Bone marrow (tissue), 2 donors: Measurements from ENCODE around the gene CDCA5.

Experiments used
- DNase-seq, 2 donors: peaks; one replicate each; lab custom pipeline; 2025; lab: John Stamatoyannopoulos, UW

Gene CDCA5

DNA sequence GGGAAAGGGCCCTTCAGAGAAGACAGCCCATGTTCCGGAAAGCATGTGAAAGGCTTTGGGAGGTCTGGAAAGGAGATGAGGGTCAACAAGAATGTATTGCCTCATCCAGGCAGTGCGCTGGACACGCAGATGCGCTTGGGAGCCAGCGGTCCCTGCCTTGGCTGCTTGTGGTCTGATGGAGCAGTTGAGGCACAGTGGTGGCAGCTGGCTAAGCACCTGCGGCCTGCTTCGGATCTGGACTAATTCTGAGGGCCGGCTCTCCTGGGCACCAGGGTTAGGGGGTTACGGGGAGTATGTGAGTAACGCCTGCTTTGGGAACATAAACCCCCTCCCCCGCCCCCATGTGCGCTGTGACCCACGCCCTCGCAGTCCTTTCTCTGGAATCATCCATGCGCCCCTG, 23.2 kb upstream of the CDCA5 start:
- DNase-seq: no peak

DNA sequence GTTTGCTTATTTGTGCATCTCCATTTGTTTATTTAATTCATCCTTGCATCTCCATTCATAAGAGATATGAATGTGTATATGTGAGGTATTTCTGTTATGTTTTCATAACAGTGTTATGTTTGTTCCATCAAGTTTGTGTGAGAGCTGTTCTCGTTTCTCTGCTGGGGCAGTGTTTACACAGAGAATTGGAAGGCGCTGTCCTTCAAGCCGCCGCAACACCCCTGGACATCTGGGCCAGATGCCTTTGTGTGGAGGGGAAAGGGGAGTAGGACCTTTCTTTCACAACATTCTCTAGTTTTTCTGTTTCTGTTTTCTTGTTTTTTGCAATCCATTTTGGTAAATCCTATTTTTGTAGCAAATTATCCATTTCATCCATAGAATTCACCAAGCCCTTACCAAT, 20.8 kb upstream of the CDCA5 start:
- DNase-seq: no peak

DNA sequence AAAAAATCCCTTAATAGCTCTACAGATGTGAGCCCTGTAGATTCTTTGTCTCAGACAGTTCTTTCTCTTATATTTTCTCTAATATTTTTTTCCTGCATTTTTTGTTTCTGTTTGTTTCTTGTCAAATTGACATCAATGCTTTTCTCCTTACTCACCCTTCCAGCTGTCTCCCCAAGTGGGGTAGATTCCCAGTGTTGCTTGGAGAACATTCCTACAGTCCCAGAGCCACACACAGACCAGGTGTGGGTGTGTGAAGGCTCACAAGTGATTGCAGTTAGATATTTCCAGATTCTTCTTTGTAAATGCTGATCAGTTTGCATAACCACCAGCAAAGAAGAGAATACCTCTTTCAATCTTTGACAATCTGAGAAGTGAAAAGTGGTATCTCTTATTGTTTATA, 19.6 kb upstream of the CDCA5 start:
- no peak for DNase-seq

DNA sequence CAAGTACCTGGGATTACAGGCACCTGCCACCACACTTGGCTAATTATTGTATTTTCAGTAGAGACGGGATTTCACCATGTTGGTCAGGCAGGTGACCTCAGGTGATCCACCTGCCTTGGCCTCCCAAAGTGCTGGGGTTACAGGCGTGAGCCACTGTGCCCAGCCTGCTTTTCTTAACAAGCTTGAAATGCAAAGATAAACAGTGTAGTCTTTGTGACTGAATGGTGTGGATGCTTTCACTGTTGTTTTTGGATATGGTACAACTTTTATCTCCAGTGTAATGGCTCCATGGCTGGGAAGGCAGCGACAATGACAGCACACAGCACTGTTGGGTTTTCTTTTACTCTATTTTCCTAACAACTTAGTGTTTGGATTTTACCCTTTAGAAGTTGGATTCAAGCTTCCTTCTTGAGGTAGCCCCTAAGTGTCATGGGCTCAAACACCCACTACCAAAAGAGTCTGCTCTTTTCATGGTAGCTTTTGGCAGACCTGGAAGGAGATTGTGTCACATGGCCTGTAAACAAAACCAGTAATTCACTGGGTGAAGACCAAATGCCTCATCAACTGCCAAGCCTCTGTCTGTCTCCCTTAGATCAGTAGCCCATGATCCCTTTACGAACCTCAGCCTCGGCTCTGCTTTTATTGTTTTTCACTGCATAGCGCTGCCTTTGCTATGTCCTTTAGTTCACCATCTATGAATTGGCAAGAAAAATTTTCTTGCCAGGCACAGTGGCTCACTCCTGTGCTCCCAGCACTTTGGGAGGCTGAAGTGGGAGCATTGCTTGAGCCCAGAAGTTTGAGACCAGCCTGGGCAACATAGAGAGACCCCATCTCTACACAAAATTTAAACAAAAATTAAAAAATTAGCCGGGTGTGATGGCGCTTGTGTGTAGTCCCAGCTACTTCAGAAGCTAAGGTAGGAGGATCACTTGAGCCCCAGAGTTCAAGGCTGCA, 18.6 kb upstream of the CDCA5 start:
- no peak for DNase-seq

DNA sequence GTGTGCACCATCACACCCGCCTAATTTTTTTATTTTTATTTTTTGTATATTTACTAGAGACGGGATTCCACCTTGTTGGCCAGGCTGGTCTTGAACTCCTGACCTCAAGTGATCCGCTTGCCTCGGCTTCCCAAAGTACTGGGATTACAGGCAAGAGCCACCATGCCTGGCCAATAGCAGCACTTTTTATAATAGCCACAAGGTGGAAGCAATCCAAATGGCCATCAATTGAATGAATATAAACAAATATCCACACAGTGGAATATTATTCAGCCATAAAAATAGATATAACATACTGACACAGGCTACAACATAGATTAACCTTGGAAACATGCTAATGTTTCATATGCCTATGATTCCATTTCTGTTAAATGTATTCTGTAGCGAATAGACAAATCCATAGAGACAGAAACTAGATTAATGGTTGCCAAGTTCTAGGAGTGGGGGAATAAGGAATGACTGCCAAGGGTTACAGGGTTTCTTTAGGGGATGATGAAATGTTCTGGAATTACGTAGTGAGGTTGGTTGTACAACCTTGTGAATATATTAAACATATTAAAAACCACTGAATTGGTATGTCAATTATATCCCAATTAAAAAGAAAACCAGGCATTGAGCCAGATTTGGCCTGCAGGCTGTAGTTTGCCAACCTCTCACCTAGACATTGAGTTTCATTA, 17.0 kb upstream of the CDCA5 start:
- no peak for DNase-seq

DNA sequence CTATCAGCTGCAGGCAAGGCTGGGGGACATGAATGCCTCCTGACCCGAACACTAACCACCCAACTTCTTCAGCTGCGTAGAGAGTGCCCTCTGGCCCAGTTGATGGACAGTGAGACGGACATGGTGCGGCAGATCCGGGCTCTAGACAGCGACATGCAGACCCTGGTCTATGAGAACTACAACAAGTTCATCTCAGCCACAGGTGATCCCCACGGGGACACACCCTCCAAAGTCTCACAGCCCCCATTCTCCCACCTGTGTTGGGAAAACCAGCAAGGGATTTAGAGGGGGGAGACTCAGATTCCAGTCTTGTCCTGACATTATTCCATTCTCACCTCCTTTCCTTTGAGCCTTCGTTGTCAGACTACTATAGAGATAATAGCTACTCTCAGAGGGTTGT, 13.1 kb upstream of the CDCA5 start:
- no peak for DNase-seq

DNA sequence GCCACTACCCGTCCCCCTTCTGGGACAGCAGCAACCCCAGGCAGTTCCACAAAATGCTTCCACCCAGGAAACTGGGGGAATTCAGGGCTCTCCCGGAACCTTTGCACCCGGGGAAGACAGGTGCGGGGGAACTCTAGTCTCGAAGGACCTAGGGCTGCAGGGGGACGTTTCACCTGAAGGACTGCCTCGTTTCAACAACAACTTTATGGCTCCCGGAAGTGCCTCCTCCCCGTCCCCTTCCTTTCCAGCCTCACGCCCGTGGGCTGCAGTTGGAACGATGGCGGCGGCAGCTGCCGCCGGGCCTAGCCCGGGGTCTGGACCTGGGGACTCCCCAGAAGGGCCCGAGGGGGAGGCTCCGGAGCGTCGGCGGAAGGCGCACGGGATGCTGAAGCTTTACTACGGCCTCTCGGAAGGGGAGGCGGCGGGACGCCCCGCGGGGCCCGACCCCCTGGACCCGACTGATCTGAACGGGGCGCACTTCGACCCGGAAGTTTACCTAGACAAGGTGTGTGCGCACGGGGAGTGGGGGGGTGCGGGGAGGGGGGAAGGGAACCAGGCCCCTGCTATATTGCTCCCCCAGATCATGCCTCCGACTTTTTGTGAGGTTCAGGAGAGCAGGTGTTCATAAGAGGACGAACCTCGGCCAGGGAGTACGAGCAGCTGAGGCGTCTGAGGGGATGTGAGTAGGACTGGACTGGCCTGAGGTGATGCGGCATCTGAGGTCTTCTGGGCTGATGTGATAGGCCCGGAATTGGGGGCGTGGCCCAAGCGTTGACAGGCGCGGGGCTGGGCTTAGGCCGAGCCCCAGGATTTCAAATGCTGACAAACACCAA, 12.3 kb upstream of the CDCA5 start, which contains the start of gene VPS51:
Gene VPS51 (plus strand): TSS at position 241 of the 833 bp plus-strand sequence. CDS start 37 bp downstream, at position 278.
- peak; percentile 53 to 84 for DNase-seq

DNA sequence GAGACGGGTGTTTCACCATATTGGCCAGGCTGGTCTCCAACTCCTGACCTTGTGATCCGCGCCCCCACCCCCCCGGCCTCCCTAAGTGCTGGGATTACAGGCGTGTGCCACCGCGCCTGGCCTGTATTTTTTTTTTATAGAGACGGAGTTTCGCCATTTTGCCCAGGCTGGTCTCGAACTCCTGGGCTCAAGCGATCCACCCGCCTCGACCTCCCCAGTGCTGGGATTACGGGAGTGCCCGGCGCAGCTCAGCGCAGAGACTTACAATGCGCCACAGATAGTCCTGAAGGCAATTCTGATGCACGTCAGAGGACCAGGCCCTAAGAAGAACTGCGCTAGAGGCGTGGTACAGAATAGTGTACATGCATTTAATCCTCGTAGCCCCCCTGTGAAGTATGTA, 11.6 kb upstream of the CDCA5 start:
- no peak for DNase-seq

DNA sequence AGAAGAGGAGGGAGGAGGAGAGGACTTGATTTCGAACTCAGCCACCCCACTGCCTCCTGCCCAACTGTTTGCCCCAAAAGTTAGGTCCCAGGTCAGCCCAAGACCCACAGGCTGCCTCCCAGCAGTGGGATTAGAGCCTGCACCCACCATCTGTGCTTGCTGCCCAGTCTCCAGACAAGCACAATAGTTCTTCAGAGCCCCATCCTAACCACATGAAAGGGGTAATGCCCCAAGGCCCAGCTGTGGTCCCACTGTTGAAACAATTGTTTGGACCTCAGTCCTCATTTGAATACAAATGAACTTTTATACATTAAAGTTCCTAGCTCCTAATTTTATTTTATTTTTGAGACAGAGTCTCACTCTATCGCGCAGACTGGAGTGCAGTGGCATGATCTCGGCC, 6.8 kb upstream of the CDCA5 start:
- no peak for DNase-seq

DNA sequence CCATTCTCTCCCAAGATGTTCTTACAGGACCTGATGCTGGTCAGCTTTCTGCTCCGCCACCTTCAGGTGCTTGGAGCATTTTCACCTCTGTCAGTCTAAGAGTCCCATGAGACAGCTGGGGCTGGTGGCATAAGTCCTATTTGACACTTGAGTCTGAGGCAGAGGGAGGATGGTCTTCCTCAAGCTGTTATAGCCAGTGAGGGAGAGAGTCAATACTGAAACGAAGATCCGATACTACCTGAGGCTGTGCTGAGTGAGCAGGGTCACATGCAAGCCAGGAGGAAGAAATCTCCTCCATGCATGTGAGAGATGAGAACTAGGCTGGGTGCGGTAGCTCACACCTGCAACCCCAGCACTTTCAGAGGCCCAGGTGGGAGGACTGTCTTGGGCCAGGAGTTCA, 5.8 kb upstream of the CDCA5 start:
- DNase-seq: no peak

DNA sequence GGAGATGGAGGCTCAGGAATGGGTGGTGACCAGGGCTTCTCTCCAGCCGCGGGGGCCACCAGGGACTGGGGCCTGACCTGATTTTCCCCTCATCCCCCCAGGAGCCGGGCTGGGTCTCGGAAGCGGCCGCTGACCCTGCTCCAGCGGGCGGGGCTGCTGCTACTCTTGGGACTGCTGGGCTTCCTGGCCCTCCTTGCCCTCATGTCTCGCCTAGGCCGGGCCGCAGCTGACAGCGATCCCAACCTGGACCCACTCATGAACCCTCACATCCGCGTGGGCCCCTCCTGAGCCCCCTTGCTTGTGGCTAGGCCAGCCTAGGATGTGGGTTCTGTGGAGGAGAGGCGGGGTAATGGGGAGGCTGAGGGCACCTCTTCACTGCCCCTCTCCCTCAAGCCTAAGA, 4.0 kb upstream of the CDCA5 start:
- no peak for DNase-seq

DNA sequence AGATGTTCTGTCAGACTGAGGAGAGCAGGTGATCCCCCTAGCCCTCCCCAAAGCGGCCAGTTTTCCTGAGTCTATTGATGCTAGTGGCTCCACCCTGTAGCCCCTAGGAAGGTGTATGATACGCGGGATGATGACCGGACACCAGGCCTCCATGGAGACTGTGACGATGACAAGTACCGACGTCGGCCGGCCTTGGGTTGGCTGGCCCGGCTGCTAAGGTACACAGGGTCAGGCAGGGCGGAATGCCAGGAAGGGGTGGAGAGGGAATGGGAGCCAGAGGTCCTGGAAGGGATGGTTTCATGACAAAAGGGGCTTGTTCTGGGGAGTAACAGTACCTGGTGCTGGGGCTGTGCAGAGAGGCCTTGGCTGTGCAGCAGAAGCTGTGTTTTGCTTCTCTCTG, 3.4 kb upstream of the CDCA5 start:
- DNase-seq: no peak

DNA sequence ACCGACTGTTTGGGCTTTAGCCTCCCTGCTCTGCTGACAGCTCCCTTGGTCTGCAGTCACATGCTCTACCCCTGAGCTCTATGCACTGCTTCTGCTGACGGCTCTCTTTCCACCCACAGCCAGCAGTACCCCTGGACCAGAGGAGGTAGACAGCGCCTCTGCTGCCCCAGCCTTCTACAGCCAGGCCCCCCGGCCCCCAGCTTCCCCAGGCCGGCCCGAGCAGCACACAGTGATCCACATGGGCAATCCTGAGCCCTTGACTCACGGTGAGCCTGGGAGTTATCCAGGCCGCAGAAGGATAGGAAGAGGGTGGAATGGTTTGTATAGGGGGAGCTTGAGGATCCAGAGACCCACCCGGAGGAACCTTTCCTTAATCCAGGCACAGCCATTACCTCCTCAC, 3.0 kb upstream of the CDCA5 start:
- no peak for DNase-seq

DNA sequence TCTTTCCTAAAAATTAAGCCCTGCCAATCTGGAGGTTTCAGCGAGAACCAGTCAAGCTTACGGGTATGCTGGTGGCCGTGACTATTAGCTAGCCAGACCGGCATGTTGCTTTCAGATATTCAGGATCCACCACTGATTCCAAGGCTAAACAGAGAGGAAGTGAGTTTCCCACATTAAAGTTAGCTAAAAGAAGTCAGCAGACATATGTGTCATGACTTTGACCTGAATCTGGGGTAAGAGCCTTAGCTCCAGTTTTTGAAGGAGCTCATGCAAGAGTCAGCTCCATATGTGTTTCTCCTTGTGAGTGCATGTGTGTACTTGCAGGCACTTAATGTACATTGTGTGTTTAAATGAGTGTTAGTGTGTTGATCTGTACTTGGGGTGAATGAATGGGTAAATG, 1.6 kb upstream of the CDCA5 start:
- DNase-seq: no peak

DNA sequence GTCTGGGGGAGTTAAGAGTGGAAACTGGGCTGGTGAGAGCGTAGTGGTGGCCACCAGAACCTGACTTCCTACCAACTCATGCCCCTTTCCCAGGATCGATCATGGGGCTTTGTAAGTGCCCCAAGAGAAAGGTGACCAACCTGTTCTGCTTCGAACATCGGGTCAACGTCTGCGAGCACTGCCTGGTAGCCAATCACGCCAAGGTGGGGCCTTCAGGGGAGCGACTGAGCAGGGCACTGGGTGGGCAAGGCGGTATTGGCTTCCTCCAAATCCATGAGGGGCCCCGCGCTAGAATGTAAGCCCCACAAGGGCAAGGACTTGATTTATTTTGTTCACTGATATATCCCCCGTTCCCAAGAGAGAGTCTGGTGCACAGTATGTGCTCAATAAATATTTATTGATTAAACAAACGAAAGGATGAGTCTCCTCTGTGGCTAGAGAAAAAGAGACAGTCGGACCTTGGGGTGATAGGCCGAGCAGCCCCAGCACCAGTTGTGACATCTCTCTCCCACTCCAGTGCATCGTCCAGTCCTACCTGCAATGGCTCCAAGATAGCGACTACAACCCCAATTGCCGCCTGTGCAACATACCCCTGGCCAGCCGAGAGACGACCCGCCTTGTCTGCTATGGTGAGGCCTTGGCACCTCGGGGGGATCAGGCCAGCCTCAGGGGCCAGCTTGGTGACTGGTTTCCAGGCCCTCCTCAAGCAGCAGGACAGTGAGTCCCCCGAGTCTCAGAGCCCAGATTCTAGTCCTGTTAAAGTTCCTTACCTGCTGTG, 947 bp upstream of the CDCA5 start:
- DNase-seq: no peak

DNA sequence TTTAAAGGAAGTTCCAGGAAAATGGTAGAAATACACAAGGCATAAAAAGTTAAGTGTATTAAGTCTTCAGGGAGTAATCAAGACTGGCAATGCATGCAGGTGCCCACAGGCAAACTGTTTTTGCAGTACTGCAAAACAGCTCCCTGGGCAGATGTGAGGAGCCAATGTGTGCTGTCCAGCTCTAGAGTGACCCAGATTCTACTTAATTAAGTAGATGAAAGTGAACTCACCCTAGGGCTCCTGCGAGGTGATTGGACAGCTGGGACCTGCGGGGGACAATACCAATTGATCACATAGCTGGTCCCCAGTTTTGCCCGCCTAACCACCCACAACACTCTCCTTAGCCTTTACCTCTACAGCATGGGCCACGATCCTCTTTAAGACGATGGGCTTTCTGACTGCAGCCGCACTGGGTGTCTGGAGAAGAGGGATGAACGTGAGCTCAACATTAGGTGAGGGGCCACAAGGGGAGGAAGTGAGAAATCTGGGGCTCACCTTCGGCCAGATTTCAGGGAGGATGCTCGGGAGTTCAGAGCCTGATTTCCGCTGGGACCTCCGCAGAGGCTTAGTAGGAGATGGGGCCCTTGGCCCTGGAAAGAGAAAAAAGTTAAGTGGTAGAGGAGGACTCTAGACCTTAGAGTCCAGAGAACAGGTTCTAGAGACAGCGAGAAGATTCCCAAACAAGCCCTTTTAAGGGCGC, 556 bp downstream of the CDCA5 start:
- no peak for DNase-seq

DNA sequence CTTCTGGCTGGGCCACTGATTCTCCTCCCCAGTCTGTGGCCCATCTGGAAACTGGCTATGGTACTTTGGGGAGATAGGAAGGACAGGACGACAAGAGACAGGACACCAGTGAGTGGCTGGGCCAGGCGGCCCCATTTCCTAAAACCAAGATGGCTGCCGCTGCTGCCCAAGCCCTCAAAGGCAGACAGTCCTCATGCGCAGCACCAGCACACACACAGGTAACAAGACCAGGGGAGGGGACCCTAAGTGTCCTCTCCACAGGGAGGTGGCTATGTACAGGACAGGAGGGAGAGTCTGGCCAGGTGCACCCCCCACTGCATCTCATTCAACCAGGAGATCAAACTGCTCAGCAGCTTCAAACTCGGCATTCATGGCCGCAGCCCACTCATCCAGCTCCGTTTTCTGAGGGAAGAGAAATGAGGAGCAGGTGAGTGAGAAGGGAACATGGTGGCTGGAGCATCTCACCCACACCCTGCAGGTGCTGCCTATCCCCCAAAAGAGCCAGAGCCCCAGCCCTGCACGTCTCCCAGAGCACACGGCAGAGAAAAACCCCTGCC, 5.0 kb downstream of the CDCA5 start:
- no peak for DNase-seq

DNA sequence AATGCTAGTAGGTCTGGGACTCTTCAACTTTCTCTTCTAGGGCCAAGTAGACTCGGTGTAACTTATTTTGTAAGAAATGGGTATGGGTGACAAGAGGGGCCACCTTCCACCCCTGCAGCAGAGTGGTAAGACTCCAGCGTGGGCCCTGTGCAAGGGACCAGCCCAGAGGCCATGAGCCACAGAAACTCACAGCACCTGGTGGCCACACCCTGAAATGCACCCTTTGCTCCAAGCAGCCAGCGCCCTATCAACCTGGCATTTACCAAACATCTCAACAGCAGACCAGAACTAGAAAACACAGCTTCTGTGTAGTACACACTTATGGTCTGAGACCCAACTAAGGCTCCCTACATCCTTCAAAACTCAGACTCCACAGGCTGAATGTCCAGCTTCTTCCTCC, 5.7 kb downstream of the CDCA5 start:
- peak in 1 of 2 donors; percentile 24 for DNase-seq

DNA sequence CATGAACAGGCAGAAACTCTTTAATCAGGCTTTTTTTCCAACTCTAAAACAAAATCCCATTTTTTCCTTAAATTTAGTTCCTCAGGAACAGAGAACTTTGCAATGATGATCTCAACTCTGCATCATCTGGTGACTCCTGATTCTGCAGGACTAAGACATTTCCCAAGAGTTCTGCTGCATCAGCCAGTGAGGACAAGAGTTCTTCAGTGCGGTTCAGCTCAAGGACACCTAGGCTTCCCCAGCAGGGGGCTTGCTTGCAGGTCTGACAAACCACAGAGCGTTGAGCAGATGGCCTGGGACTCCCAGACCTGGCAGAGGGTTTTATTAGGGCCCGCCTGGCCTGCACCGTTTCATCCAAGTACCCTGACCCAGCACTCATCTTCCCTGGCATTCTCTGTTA, 6.4 kb downstream of the CDCA5 start:
- no peak for DNase-seq

DNA sequence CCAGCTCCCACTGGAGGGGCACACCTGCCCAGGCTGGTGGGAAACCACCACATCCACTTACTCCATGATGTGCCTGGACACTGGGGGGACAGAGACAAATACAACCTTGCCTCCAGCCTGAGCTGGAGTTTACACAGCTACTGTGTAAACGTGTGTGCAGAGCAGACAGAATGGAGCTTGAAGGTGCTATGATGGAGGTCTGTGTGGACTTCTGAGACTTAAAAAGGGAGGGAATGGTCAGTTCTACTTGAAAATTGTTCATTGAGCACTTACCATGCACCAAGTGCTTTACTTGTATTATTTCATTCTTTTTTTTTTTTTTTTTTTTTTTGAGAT, 11.2 kb downstream of the CDCA5 start:
- DNase-seq: no peak
